ENCODE results near the gene ARMC3. TPM values are rescaled to one million over a fixed set of nuclear protein-coding genes. Genes with fewer than 3 reads are reported as not detected.
A peak's percentile ranks its signal among the peaks of the same experiment; 100 is the strongest.

ARMC3 gene
- total RNA-seq, 1 experiment from 2014 or later, result 14.4 TPM

DNA sequence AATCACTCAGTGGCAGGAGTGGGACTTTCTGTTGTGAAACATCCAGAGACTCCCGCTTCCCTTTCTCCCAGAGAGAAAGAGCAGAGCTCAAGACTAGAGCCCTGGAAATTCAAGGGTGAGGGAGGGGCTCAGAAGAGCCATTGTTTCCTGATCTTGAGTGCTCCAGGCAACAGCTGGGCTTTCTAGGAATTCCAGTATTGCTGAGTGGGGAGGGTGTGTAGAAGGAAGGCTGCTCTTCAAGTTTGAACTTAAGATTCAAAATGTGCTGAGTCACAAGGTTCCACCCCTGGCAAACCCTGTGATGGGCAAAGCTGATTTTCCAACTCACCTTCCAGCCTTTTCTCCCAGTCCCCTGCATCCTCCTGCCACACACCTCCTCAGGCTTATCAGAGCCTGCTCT, 125.2 kb downstream of the ARMC3 start:
- Histone ChIP-seq H3K79me2 (ENCODE audit: low read depth) (no peaks in the 10 kb centered on the region), H3F3A (ENCODE audit: insufficient read depth, low read depth) (no peaks in the 10 kb centered on the region), H3K4me1 (replicated peaks; ENCODE audit: insufficient read depth) (peaks cover 32% of the 10 kb centered on the region), H2AFZ (no peak overlapping the region), H3K27me3 (ENCODE audit: insufficient read depth, low read depth) (no peaks in the 10 kb centered on the region), H4K20me1 (ENCODE audit: insufficient read depth) (no peaks in the 10 kb centered on the region), H3K9me2 (ENCODE audit: insufficient read depth) (no peaks in the 10 kb centered on the region), H3K27ac (peak overlapping the region; percentile 54), H3K4me2 (peak overlapping the region; percentile 60), H3K36me3 (ENCODE audit: low read depth) (no peaks in the 10 kb centered on the region), H3K9me3 (ENCODE audit: insufficient read depth, low read depth) (no peaks in the 10 kb centered on the region), H3K4me3 (no peak overlapping the region)
- peak; percentile 72 to 78 for DNase-seq
- intact Hi-C loops (cut with micrococcal nuclease; ENCODE audit: unreplicated experiment), result loop anchor here (2.0 to 5.0 kb wide), 2 partner anchors 42 to 421 kb away; partner anchors contain the start of gene MSRB2
- TF ChIP-seq, protein P1, sequence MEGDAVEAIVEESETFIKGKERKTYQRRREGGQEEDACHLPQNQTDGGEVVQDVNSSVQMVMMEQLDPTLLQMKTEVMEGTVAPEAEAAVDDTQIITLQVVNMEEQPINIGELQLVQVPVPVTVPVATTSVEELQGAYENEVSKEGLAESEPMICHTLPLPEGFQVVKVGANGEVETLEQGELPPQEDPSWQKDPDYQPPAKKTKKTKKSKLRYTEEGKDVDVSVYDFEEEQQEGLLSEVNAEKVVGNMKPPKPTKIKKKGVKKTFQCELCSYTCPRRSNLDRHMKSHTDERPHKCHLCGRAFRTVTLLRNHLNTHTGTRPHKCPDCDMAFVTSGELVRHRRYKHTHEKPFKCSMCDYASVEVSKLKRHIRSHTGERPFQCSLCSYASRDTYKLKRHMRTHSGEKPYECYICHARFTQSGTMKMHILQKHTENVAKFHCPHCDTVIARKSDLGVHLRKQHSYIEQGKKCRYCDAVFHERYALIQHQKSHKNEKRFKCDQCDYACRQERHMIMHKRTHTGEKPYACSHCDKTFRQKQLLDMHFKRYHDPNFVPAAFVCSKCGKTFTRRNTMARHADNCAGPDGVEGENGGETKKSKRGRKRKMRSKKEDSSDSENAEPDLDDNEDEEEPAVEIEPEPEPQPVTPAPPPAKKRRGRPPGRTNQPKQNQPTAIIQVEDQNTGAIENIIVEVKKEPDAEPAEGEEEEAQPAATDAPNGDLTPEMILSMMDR (conservative IDR thresholded peaks at IDR 0.05), result no peak
- TF ChIP-seq EZH2 (IDR thresholded peaks at IDR 0.05; ENCODE audit: low read depth), result no peak
- ChIA-PET CTCF (interaction anchor here (0.5 to 1.2 kb wide), 2 partner anchors 652 to 1051 kb away, joined by 3 to 5 read pairs; no protein-coding TSS in a partner anchor), POLR2A (ENCODE audit: unreplicated experiment) (interaction anchor here (0.6 to 1.0 kb wide), 4 partner anchors 56 to 1155 kb away, joined by 3 to 7 read pairs (median 4); partner anchors contain the start of gene C10orf67)
- no TSS peak for BruUV-seq (replicated peaks)

DNA sequence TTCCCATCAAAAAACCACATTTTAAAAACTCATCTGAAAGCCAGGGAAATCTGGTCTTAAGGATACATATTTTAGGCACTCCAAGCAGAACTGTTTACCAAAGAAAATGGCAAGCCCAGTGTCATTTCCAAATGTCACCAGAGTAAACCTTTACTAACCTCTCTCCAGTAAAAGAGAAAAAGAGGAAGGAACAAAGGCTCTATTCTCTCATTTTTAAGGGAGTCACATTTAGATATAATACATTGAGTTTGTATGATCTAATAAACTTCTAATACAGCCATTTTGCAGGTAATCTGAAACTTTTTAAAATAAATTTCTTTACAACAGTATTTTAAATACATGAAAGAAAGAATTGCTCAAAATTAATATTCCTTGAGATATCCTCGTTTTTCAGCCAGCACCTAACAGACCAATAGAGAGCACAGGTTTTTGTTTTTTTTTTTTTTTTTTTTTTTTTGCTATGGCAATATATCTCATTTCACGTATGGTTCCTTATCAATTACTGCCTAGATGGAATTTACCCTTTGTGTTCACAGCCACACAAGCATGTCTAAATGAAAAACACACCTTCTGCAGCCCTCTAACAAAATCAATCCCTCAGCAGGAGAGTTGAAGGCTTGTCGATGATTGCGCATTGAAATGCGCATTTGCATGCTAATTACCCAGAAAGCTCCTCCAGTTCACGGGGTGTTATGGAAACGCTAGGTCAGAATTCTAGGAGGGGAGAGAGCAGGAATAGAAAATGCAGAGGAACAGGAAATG, 127.8 kb downstream of the ARMC3 start:
- TF ChIP-seq EZH2 (IDR thresholded peaks at IDR 0.05; ENCODE audit: low read depth), result no peak
- TF ChIP-seq, protein P1 (conservative IDR thresholded peaks at IDR 0.05), result no peak
- no peaks in the 10 kb centered on the region for H3K9me2 ChIP-seq (ENCODE audit: insufficient read depth)
- BruUV-seq (replicated peaks), result no TSS peak

DNA sequence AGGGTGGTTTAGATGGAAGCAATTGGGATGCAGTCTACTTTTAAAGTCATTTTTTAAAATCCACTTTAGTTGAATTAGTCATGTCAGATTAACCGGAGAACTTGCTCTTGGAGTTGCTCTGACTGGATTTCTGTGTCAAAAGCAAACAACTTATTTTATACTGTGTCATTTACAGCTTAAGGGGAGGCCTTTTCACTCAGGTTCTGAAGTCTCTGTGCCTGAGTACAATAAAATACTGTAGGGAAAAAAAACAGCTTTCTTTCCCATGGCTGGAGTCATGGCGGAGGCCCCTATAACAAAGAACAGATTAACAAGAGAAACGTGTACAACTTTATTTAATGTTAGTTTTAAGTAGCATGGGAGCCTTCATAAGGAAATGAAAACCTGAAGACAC, 128.3 kb downstream of the ARMC3 start:
- no peak overlapping the region for H3K27ac ChIP-seq
- POLR2A ChIA-PET (ENCODE audit: unreplicated experiment), result interaction anchor here (0.6 kb wide), 1 partner anchor 244 kb away, joined by 3 read pairs; no protein-coding TSS in a partner anchor
- no peak overlapping the region for H3K4me3 ChIP-seq
- no peaks in the 10 kb centered on the region for H3F3A ChIP-seq (ENCODE audit: insufficient read depth, low read depth)
- H3K36me3 ChIP-seq (ENCODE audit: low read depth), result no peaks in the 10 kb centered on the region
- BruUV-seq (replicated peaks), result no TSS peak
- no peaks in the 10 kb centered on the region for H3K9me2 ChIP-seq (ENCODE audit: insufficient read depth)
- H3K4me1 ChIP-seq (replicated peaks; ENCODE audit: insufficient read depth), result peaks cover 27% of the 10 kb centered on the region
- no peak overlapping the region for H3K4me2 ChIP-seq
- no peak for TF ChIP-seq EZH2 (IDR thresholded peaks at IDR 0.05; ENCODE audit: low read depth)
- TF ChIP-seq, protein P1 (conservative IDR thresholded peaks at IDR 0.05), result no peak
- intact Hi-C loops (cut with micrococcal nuclease; ENCODE audit: unreplicated experiment), result no loop called here
- DNase-seq, result no peak
- CTCF ChIA-PET, result no interaction called here
- H3K9me3 ChIP-seq (ENCODE audit: insufficient read depth, low read depth), result no peaks in the 10 kb centered on the region
- no peak overlapping the region for H2AFZ ChIP-seq
- H4K20me1 ChIP-seq (ENCODE audit: insufficient read depth), result no peaks in the 10 kb centered on the region
- H3K79me2 ChIP-seq (ENCODE audit: low read depth), result no peaks in the 10 kb centered on the region
- H3K27me3 ChIP-seq (ENCODE audit: insufficient read depth, low read depth), result no peaks in the 10 kb centered on the region

More for the DNA sequence above, 127.8 kb downstream of the ARMC3 start:
- ChIA-PET CTCF (no interaction called here), POLR2A (ENCODE audit: unreplicated experiment) (no interaction called here)
- Histone ChIP-seq H3K27me3 (ENCODE audit: insufficient read depth, low read depth) (no peaks in the 10 kb centered on the region), H3F3A (ENCODE audit: insufficient read depth, low read depth) (no peaks in the 10 kb centered on the region), H3K27ac (no peak overlapping the region), H4K20me1 (ENCODE audit: insufficient read depth) (no peaks in the 10 kb centered on the region), H3K4me2 (no peak overlapping the region), H3K4me1 (replicated peaks; ENCODE audit: insufficient read depth) (peaks cover 27% of the 10 kb centered on the region), H3K36me3 (ENCODE audit: low read depth) (no peaks in the 10 kb centered on the region), H3K9me3 (ENCODE audit: insufficient read depth, low read depth) (no peaks in the 10 kb centered on the region), H3K79me2 (ENCODE audit: low read depth) (no peaks in the 10 kb centered on the region), H3K4me3 (no peak overlapping the region), H2AFZ (no peak overlapping the region)
- no peak for DNase-seq
- intact Hi-C loops (cut with micrococcal nuclease; ENCODE audit: unreplicated experiment), result loop anchor here (2.0 kb wide), 1 partner anchor 627 kb away; no protein-coding TSS in a partner anchor

Data from PC-9 (cell line).